ENCODE results near the gene ASF1B.

- no peak for TF ChIP-seq SUZ12 (IDR thresholded peaks at IDR 0.05; ENCODE audit: extremely low read depth, insufficient read depth, insufficient read length)
- no peak for TF ChIP-seq YY1 (IDR thresholded peaks at IDR 0.05; ENCODE audit: insufficient read depth, insufficient read length)
- no peak for TF ChIP-seq ZNF274 (IDR thresholded peaks at IDR 0.05; ENCODE audit: low read depth, low read length)
Measured at GRCh38 chr19:14117668-14118164, 18.7 kb downstream of the ASF1B start, which contains the start of gene PRKACA.

Data from NT2/D1 (cell line).